IMR-90 (cell line): Measurements from ENCODE around the gene KRT78. TPM values are rescaled to one million over a fixed set of nuclear protein-coding genes. Genes with fewer than 3 reads are reported as not detected.

Source experiments
- ATAC-seq: fragments of 200-7000 bp; cut with Tn5 transposase; 2 replicates; pipeline ENCODE4 v1.9.1; 2020; ENCODE audit warnings: low read depth, mild to moderate bottlenecking, moderate library complexity
- BruUV-seq: library from RNA; stranded (reverse); fragments of 400-500 nt; replicated peaks from 2 replicates; lab custom pipeline; 2021; lab: Mats Ljungman, UMichigan
- CTCF ChIA-PET: fragments of 300-600 bp; formaldehyde crosslinking; extraction: SDS; loops from one replicate; lab custom pipeline; 2021; ENCODE audit warnings: antibody characterized with exemption; lab: Yijun Ruan, JAX
- POLR2A ChIA-PET: fragments of 300-600 bp; sonication (Branson Sonifier 250); formaldehyde crosslinking; loops from one replicate; lab custom pipeline; 2022; ENCODE audit warnings: antibody characterized with exemption; ENCODE audit not compliant: unreplicated experiment; lab: Charles Lee
- DNase-seq: peaks from one replicate; pipeline ENCODE4 v3.0.0; 2013
- H2AFZ ChIP-seq: replicated peaks from 2 replicates; pipeline ENCODE3; 2013; ENCODE audit warnings: low read length, mild to moderate bottlenecking; ENCODE audit not compliant: poor library complexity
- H2AK5ac ChIP-seq: 2 replicates; pipeline ENCODE4 v1.6.1; 2013; ENCODE audit warnings: low read depth, low read length, inconsistent platforms
- H2AK9ac ChIP-seq: replicated peaks from 2 replicates; pipeline ENCODE3; 2013; ENCODE audit warnings: mild to moderate bottlenecking, low read depth, low read length, moderate library complexity; ENCODE audit not compliant: poor library complexity
- H2BK120ac ChIP-seq: 2 replicates; pipeline ENCODE4 v1.6.1; 2013; ENCODE audit warnings: low read depth, low read length, inconsistent platforms
- H2BK15ac ChIP-seq: 3 replicates; pipeline ENCODE4 v1.6.1; 2013; ENCODE audit warnings: low read depth, low read length, inconsistent platforms
- H2BK20ac ChIP-seq: 2 replicates; pipeline ENCODE4 v1.6.1; 2013; ENCODE audit warnings: low read depth, mild to moderate bottlenecking, inconsistent platforms, low read length, moderate library complexity
- H2BK5ac ChIP-seq: 2 replicates; pipeline ENCODE4 v1.6.1; 2013; ENCODE audit warnings: mild to moderate bottlenecking, low read depth, low read length, inconsistent platforms; ENCODE audit not compliant: poor library complexity, severe bottlenecking
- H3K14ac ChIP-seq: replicated peaks from 2 replicates; pipeline ENCODE4 v1.6.1; 2013; ENCODE audit warnings: low read depth, low read length, inconsistent platforms
- H3K18ac ChIP-seq: 2 replicates; pipeline ENCODE4 v1.6.1; 2013; ENCODE audit warnings: low read depth, low read length, control low read depth
- H3K23ac ChIP-seq: 2 replicates; pipeline ENCODE4 v1.6.1; 2013; ENCODE audit warnings: low read depth, low read length, inconsistent platforms
- H3K27ac ChIP-seq: 2 replicates; pipeline ENCODE4 v1.5.1; 2013; ENCODE audit warnings: mild to moderate bottlenecking, control low read depth, low read length; ENCODE audit not compliant: insufficient read depth
- H3K27me3 ChIP-seq: 2 replicates; pipeline ENCODE4 v1.6.1; 2013; ENCODE audit warnings: low read length; ENCODE audit not compliant: control insufficient read depth, insufficient read depth
- H3K36me3 ChIP-seq: 2 replicates; pipeline ENCODE4 v1.6.1; 2013; ENCODE audit warnings: low read length, mixed read lengths; ENCODE audit not compliant: control insufficient read depth, insufficient read depth
- H3K4ac ChIP-seq: 2 replicates; pipeline ENCODE4 v1.6.1; 2013; ENCODE audit warnings: low read depth, low read length, inconsistent platforms
- H3K4me1 ChIP-seq: 2 replicates; pipeline ENCODE4 v1.6.1; 2013; ENCODE audit warnings: low read length, mixed read lengths; ENCODE audit not compliant: control insufficient read depth, insufficient read depth
- H3K4me2 ChIP-seq: 2 replicates; pipeline ENCODE4 v1.6.1; 2013; ENCODE audit warnings: low read depth, mild to moderate bottlenecking, control low read depth, low read length, moderate library complexity
- H3K4me3 ChIP-seq: 2 replicates; pipeline ENCODE4 v1.5.1; 2013; ENCODE audit warnings: low read depth, mild to moderate bottlenecking, control low read depth, low read length, moderate library complexity; ENCODE audit not compliant: insufficient read depth
- H3K56ac ChIP-seq: 2 replicates; pipeline ENCODE4 v1.6.1; 2013; ENCODE audit warnings: low read length, inconsistent platforms; ENCODE audit not compliant: insufficient read depth; ENCODE audit errors: extremely low read depth
- H3K79me1 ChIP-seq, 2 experiments: 2 replicates each; pipeline ENCODE4 v1.6.1; 2013; ENCODE audit warnings: low read length in 2 of 2, inconsistent platforms in 1 of 2, low read depth in 1 of 2
- H3K9ac ChIP-seq: 2 replicates; pipeline ENCODE4 v1.6.1; 2013; ENCODE audit warnings: low read depth, low read length, control low read depth
- H3K9me1 ChIP-seq: 2 replicates; pipeline ENCODE4 v1.6.1; 2013; ENCODE audit warnings: low read length, inconsistent platforms; ENCODE audit not compliant: insufficient read depth
- H3K9me3 ChIP-seq: 2 replicates; pipeline ENCODE4 v1.6.1; 2013; ENCODE audit warnings: low read length; ENCODE audit not compliant: control insufficient read depth, insufficient read depth
- H4K20me1 ChIP-seq: 2 replicates; pipeline ENCODE4 v1.6.1; 2013; ENCODE audit warnings: low read length, inconsistent platforms; ENCODE audit not compliant: insufficient read depth
- H4K5ac ChIP-seq: 2 replicates; pipeline ENCODE4 v1.6.1; 2013; ENCODE audit warnings: mild to moderate bottlenecking, low read depth, low read length, control low read depth
- H4K8ac ChIP-seq, 2 experiments: 2 replicates each; pipeline ENCODE4 v1.6.1; 2013; ENCODE audit warnings: low read depth in 2 of 2, low read length in 2 of 2, control low read depth in 1 of 2, inconsistent platforms in 1 of 2
- H4K91ac ChIP-seq: 2 replicates; pipeline ENCODE4 v1.6.1; 2013; ENCODE audit warnings: low read depth, low read length, inconsistent platforms; ENCODE audit not compliant: insufficient read depth
- CEBPB ChIP-seq: IDR thresholded peaks from 2 replicates; pipeline ENCODE4 v1.6.1; 2012; ENCODE audit warnings: low read depth, low read length, improper control_type of control experiment
- ELK1 ChIP-seq: fragments of 150-350 bp; IDR thresholded peaks from 2 replicates; pipeline ENCODE4 v1.6.1; 2016; ENCODE audit warnings: low read depth, mild to moderate bottlenecking, low read length, moderate library complexity, borderline replicate concordance
- POLR2A ChIP-seq: IDR thresholded peaks from 2 replicates; pipeline ENCODE4 v1.6.1; 2012; ENCODE audit warnings: mild to moderate bottlenecking, low read depth, low read length
- RFX5 ChIP-seq: IDR thresholded peaks from 2 replicates; pipeline ENCODE4 v1.8.0; 2012; ENCODE audit warnings: low read depth, mild to moderate bottlenecking, low read length, moderate library complexity
- USF2 ChIP-seq: fragments of 150-350 bp; IDR thresholded peaks from 2 replicates; pipeline ENCODE4 v1.6.1; 2017; ENCODE audit warnings: mild to moderate bottlenecking, antibody characterized with exemption, low read length, low read depth
- WGBS, 2 experiments: methylation state at CpG; one replicate each; pipeline versions ENCODE4 v1.1.5 to v1.1.7; 2013; ENCODE audit warnings: missing lambda C conversion rate in 2 of 2; ENCODE audit not compliant: insufficient read length in 1 of 2; ENCODE audit errors: extremely low coverage in 2 of 2; 5-methylcytosine and 5-hydroxymethylcytosine counted together
- dilution Hi-C: fragments of 300-500 bp; cut with HindIII; formaldehyde crosslinking; loops from one replicate; pipeline ENCODE4 v1.14.3; 2018; ENCODE audit warnings: low sequenced_read_pairs; ENCODE audit not compliant: unreplicated experiment
- in situ Hi-C: fragments of 300-500 bp; cut with MboI; formaldehyde crosslinking; loops from 3 replicates; pipeline ENCODE4 v1.14.3; 2019; ENCODE audit warnings: low sequenced_read_pairs, inconsistent platforms, mixed read lengths
- intact Hi-C: fragments of 100-400 bp; cut with micrococcal nuclease; formaldehyde crosslinking; loops from 2 replicates; pipeline ENCODE4 v1.10.0; 2022
- polyA plus RNA-seq, 3 experiments: library from polyadenylated mRNA; depleted of rRNA; stranded (reverse); fragments of >200 nt; gene quantifications; 2 replicates each; pipeline ENCODE4 v1.2.3, GENCODE V29; 2012; ENCODE audit warnings: low replicate concordance in 1 of 3
- total RNA-seq: library from RNA; depleted of rRNA; stranded (reverse); fragments of >200 nt; gene quantifications from 2 replicates; pipeline ENCODE4 v1.2.3, GENCODE V29; 2012

The KRT78 gene
- total and polyA plus RNA-seq, 2 of the 4 experiments (the other 2 are of a cell fraction) = not detected

GRCh38 chr12:52873513-52873831, 24.7 kb upstream of the KRT78 start:
- H3K4ac ChIP-seq = peak overlapping the region; percentile 83
- H2AFZ ChIP-seq = peak overlapping the region; percentile 88
- no peak overlapping the region for H3K4me3 ChIP-seq
- 0 out of 2 replicates have a peak overlapping the region, but pooled peaks have one; percentile 24 for H2BK20ac ChIP-seq
- in situ Hi-C loops (no loop called here), dilution Hi-C loops (no loop called here), intact Hi-C loops (loop anchor here (5.0 to 10.0 kb wide), 3 partner anchors 481 to 659 kb away; no protein-coding TSS in a partner anchor)
- peak overlapping the region; percentile 83 to 85; a peak in 3 of 4 replicates for H4K8ac ChIP-seq
- peak overlapping the region; percentile 58 for H2AK9ac ChIP-seq
- H3K4me1 ChIP-seq = peaks cover 26% of the 10 kb centered on the region
- H4K91ac ChIP-seq = peak overlapping the region; percentile 83
- BruUV-seq = no TSS peak
- no peaks in the 10 kb centered on the region for H3K36me3 ChIP-seq
- H2BK120ac ChIP-seq = peak overlapping the region; percentile 82
- peak overlapping the region; percentile 62 for H2AK5ac ChIP-seq
- DNase-seq (no peak), ATAC-seq (no peak)
- H4K20me1 ChIP-seq = no peaks in the 10 kb centered on the region
- no peak overlapping the region for H3K56ac ChIP-seq
- H4K5ac ChIP-seq = peak overlapping the region; percentile 57
- H2BK5ac ChIP-seq = no peak overlapping the region
- no peaks in the 10 kb centered on the region for H3K9me3 ChIP-seq
- TF ChIP-seq USF2 = no peak
- TF ChIP-seq RFX5 = no peak
- TF ChIP-seq ELK1 = no peak
- TF ChIP-seq POLR2A = no peak
- TF ChIP-seq CEBPB = no peak
- H3K27ac ChIP-seq = peak overlapping the region; percentile 22; the same call in 1 of the 2 replicates
- H3K23ac ChIP-seq = no peak overlapping the region
- peaks cover 23% of the 10 kb centered on the region for H3K9me1 ChIP-seq
- H3K79me1 ChIP-seq = no peaks in the 10 kb centered on the region
- H3K27me3 ChIP-seq = no peaks in the 10 kb centered on the region
- CTCF ChIA-PET = interaction anchor here (0.6 to 1.5 kb wide), 4 partner anchors 8 to 751 kb away, joined by 3 to 7 read pairs (median 4); no protein-coding TSS in a partner anchor
- WGBS, 2 experiments = 45% methylated on average over 3 of the region's 4 CpGs; no CpG with 5 or more reads in 1 of the 2 experiments
- POLR2A ChIA-PET = no interaction called here
- peak overlapping the region; percentile 60 for H3K4me2 ChIP-seq
- H3K9ac ChIP-seq = peak overlapping the region; percentile 56; the same call in 1 of the 2 replicates
- 0 out of 2 replicates have a peak overlapping the region, but pooled peaks have one; percentile 14 for H3K18ac ChIP-seq
- peak overlapping the region; percentile 35; the same call in 1 of the 2 replicates for H3K14ac ChIP-seq
- H2BK15ac ChIP-seq = peak overlapping the region; percentile 73; the same call in 2 of the 3 replicates
